CD4-positive, alpha-beta T cell (primary cell): ENCODE measurements around the gene OMD. TPM values are rescaled to one million over a fixed set of nuclear protein-coding genes. Genes with fewer than 3 reads are reported as not detected.

Experiments
- ATAC-seq: fragments of 200-7000 bp; cut with Tn5 transposase; one replicate; pipeline ENCODE4 v1.10.0; 2022; ENCODE audit warnings: mild to moderate bottlenecking; ENCODE audit not compliant: poor library complexity
- CTCF ChIA-PET: fragments of 350-600 bp; sonication (Branson Sonifier 250); formaldehyde crosslinking; loops from one replicate; lab custom pipeline; 2021; ENCODE audit warnings: antibody characterized with exemption, inconsistent platforms; lab: Charles Lee
- POLR2A ChIA-PET: fragments of 350-600 bp; sonication (Branson Sonifier 250); formaldehyde crosslinking; loops from one replicate; lab custom pipeline; 2021; ENCODE audit warnings: antibody characterized with exemption, inconsistent platforms; lab: Charles Lee
- DNase-seq, 14 experiments: peaks; one replicate each; pipeline ENCODE4 v3.0.0-alpha.2; 2013 to 2020; ENCODE audit warnings: mixed read lengths in 2 of 14
- H3K27ac ChIP-seq, 2 donors: one replicate each; pipeline versions ENCODE4 v1.5.1 to v1.7.0; 2013; ENCODE audit warnings: low read length in 2 of 2, low read depth in 1 of 2, mild to moderate bottlenecking in 1 of 2
- H3K27me3 ChIP-seq, 2 experiments: 1 replicate in 1 of 2; 2 replicates in 1 of 2; pipeline versions ENCODE4 v1.6.1 to v1.7.0; 2013; ENCODE audit warnings: low read length in 2 of 2, control low read depth in 1 of 2, mild to moderate bottlenecking in 1 of 2, moderate library complexity in 1 of 2; ENCODE audit not compliant: insufficient read depth in 2 of 2, control insufficient read depth in 1 of 2
- H3K36me3 ChIP-seq: one replicate; pipeline ENCODE4 v1.6.1; 2013; ENCODE audit warnings: low read length, control low read depth; ENCODE audit not compliant: insufficient read depth
- H3K4me1 ChIP-seq: one replicate; pipeline ENCODE4 v1.6.1; 2013; ENCODE audit warnings: low read length, control low read depth; ENCODE audit not compliant: insufficient read depth
- H3K4me3 ChIP-seq: one replicate; pipeline ENCODE4 v1.5.1; 2013; ENCODE audit warnings: mild to moderate bottlenecking, low read length, moderate library complexity
- H3K9me3 ChIP-seq, 2 experiments: 1 replicate in 1 of 2; 2 replicates in 1 of 2; pipeline versions ENCODE4 v1.6.1 to v1.7.0; 2013; ENCODE audit warnings: low read length in 2 of 2, mild to moderate bottlenecking in 2 of 2, control low read depth in 1 of 2, moderate library complexity in 1 of 2; ENCODE audit not compliant: control insufficient read depth in 1 of 2, insufficient read depth in 1 of 2
- H3K27ac Mint-ChIP-seq: one replicate; pipeline ENCODE4 v1.8.0; 2020; ENCODE audit warnings: mixed read lengths
- H3K27me3 Mint-ChIP-seq: one replicate; pipeline ENCODE4 v1.8.0; 2021; ENCODE audit warnings: mixed read lengths
- H3K36me3 Mint-ChIP-seq: one replicate; pipeline ENCODE4 v1.8.0; 2021; ENCODE audit warnings: low read depth, mixed read lengths
- H3K4me1 Mint-ChIP-seq: one replicate; pipeline ENCODE4 v1.8.0; 2021; ENCODE audit warnings: low read depth, mixed read lengths
- H3K4me3 Mint-ChIP-seq: one replicate; pipeline ENCODE4 v1.8.0; 2020; ENCODE audit warnings: mild to moderate bottlenecking, mixed read lengths
- H3K9me3 Mint-ChIP-seq: one replicate; pipeline ENCODE4 v1.8.0; 2020; ENCODE audit warnings: mixed read lengths
- CTCF ChIP-seq: fragments of 200-600 bp; IDR thresholded peaks from one replicate; pipeline ENCODE4 v1.8.0; 2022; ENCODE audit warnings: antibody characterized with exemption, mild to moderate bottlenecking
- intact Hi-C, 2 experiments: fragments of 100-400 bp; cut with DNase I in 1 of 2; cut with micrococcal nuclease in 1 of 2; formaldehyde crosslinking; loops; one replicate each; pipeline versions ENCODE4 v1.15.1 to v1.9.0; 2023 to 2025; cut with DNase I, micrococcal nuclease
- polyA plus RNA-seq, 2 donors: library from polyadenylated mRNA; unstranded; fragments of 120-200 nt; gene quantifications; one replicate each; pipeline ENCODE4 v1.2.1, GENCODE V29; 2013
- total RNA-seq, 174 experiments: library from RNA in 2 of 174; stranded (reverse) in 2 of 174; gene quantifications; one replicate each; pipeline ENCODE4 v1.2.3 and lab custom pipeline; 2021 to 2026

The OMD gene, protein sequence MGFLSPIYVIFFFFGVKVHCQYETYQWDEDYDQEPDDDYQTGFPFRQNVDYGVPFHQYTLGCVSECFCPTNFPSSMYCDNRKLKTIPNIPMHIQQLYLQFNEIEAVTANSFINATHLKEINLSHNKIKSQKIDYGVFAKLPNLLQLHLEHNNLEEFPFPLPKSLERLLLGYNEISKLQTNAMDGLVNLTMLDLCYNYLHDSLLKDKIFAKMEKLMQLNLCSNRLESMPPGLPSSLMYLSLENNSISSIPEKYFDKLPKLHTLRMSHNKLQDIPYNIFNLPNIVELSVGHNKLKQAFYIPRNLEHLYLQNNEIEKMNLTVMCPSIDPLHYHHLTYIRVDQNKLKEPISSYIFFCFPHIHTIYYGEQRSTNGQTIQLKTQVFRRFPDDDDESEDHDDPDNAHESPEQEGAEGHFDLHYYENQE
- not detected for total RNA-seq
- polyA plus RNA-seq (2013, experiment 1 of 2) = not detected
- polyA plus RNA-seq (2013, experiment 2 of 2) = 0.15 TPM
- total RNA-seq (lab: John Stamatoyannopoulos, UW) = 0 to 0.14 (median 0) reads per million in 172 experiments

DNA sequence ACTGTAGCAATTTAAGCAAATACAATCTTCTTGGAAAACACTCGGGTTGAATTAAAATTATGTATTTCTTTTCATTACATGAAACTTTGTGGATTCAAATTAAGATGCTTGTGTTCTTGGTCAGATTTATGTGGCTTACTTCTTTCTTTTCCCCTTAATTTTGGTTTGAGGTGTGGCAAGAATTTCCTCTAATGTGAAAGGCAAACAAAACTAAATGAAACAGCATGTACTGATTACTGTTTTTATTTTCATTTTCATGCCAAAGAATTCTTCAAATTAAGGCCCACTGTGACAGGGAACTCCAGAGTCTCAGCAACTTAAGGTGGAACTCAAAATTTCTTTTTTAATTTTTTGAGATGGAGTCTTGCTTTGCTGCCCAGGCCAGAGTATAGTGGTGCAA, at the start of gene OMD:
TSS of gene OMD (minus strand) at position 132 of the 400 bp plus-strand sequence. CDS start 6,913 bp downstream, outside the sequence.
- no peaks in the 10 kb centered on the region for H3K36me3 Mint-ChIP-seq
- no peak within 1 kb of the TSS for H3K4me3 Mint-ChIP-seq
- H3K9me3 Mint-ChIP-seq = no peaks in the 10 kb centered on the region
- Histone ChIP-seq H3K4me3 (no peak within 1 kb of the TSS), H3K4me1 (no peaks in the 10 kb centered on the region), H3K27ac (no peak within 1 kb of the TSS), H3K36me3 (no peaks in the 10 kb centered on the region), H3K27me3 (no peaks in the 10 kb centered on the region), H3K9me3 (no peaks in the 10 kb centered on the region)
- TF ChIP-seq CTCF = no peak
- H3K27me3 Mint-ChIP-seq = no peaks in the 10 kb centered on the region
- H3K27ac Mint-ChIP-seq = no peak within 1 kb of the TSS
- intact Hi-C loops = no loop called here
- DNase-seq (no peak), ATAC-seq (no peak)
- ChIA-PET POLR2A (no interaction called here), CTCF (no interaction called here)
- H3K4me1 Mint-ChIP-seq = no peaks in the 10 kb centered on the region

DNA sequence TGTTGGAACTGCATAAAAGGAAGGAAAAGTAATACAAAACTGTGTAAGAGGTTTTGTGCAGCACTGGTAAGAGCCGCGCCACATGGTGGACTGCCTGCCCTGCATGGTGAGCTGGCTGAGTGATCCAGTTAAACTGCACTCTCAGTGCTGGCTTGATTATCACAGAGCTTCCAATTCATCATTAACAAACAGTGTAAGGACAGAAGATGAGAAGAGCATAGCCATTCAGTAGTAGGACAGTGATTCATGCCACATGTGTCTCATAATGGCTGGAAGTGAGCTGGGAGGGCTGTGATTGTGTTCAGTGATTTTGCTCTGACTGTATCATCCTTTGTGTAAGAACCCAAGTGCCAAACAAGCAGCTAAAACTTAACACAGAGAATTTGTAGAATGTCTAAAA, 43.9 kb upstream of the OMD start:
- Mint-ChIP-seq H3K27ac (no peak overlapping the region), H3K36me3 (no peaks in the 10 kb centered on the region), H3K4me3 (no peak overlapping the region), H3K27me3 (no peaks in the 10 kb centered on the region), H3K9me3 (no peaks in the 10 kb centered on the region), H3K4me1 (no peaks in the 10 kb centered on the region)
- ATAC-seq (no peak), DNase-seq (no peak)
- H3K27me3 ChIP-seq = no peaks in the 10 kb centered on the region
- no peak overlapping the region for H3K4me3 ChIP-seq
- H3K4me1 ChIP-seq = no peaks in the 10 kb centered on the region
- ChIA-PET CTCF (no interaction called here), POLR2A (no interaction called here)
- no peaks in the 10 kb centered on the region for H3K9me3 ChIP-seq
- TF ChIP-seq CTCF = no peak
- H3K36me3 ChIP-seq = no peaks in the 10 kb centered on the region
- H3K27ac ChIP-seq = no peak overlapping the region
- intact Hi-C loops = no loop called here

- H3K4me3 Mint-ChIP-seq = no peak overlapping the region
- Histone ChIP-seq H3K27ac (no peak overlapping the region), H3K9me3 (no peaks in the 10 kb centered on the region), H3K27me3 (no peaks in the 10 kb centered on the region), H3K4me3 (no peak overlapping the region), H3K4me1 (no peaks in the 10 kb centered on the region), H3K36me3 (no peaks in the 10 kb centered on the region)
- ATAC-seq (no peak), DNase-seq (no peak)
- H3K27me3 Mint-ChIP-seq = no peaks in the 10 kb centered on the region
- ChIA-PET POLR2A (no interaction called here), CTCF (no interaction called here)
- TF ChIP-seq CTCF = no peak
- no peaks in the 10 kb centered on the region for H3K36me3 Mint-ChIP-seq
- H3K27ac Mint-ChIP-seq = no peak overlapping the region
- intact Hi-C loops = no loop called here
- H3K4me1 Mint-ChIP-seq = no peaks in the 10 kb centered on the region
- H3K9me3 Mint-ChIP-seq = no peaks in the 10 kb centered on the region
Measured at GRCh38 chr9:92467511-92467910, 43.2 kb upstream of the OMD start.
